Measurements from ENCODE around the gene BAG3. TPM values are rescaled to one million over a fixed set of nuclear protein-coding genes. Genes with fewer than 3 reads are reported as not detected.

The BAG3 gene
- total and polyA plus RNA-seq, 2 of the 8 experiments (the other 6 are each of a cell fraction or from before 2014, with no cell fraction given): 3.5 to 13.3 TPM

- peaks cover 0 to 3% of the 10 kb centered on the region in 2 experiments for H4K20me1 ChIP-seq (replicated peaks in 1 of 2; ENCODE audit: control insufficient read depth in 1 of 2, insufficient read depth in 2 of 2, low read length in 2 of 2)
- no peak overlapping the region for H3K9ac ChIP-seq (replicated peaks in 1 of 4; ENCODE audit: extremely low read depth in 1 of 4, low read depth in 3 of 4, low read length in 3 of 4)
- H2BK15ac ChIP-seq (ENCODE audit: low read length): no peak overlapping the region
- peaks cover 0 to 11% (median 6%) of the 10 kb centered on the region in 4 experiments; a peak in 3 of 7 replicates for H3K4me1 ChIP-seq (replicated peaks in 1 of 4; ENCODE audit: control insufficient read depth in 3 of 4, insufficient read depth in 4 of 4, low read length in 3 of 4)
- DNase-seq (ENCODE audit: low read depth in 1 of 2, low spot score in 2 of 2) (no peak), FAIRE-seq (no peak)
- POLR2A ChIA-PET (ENCODE audit: partially characterized antibody): interaction anchor here (0.7 to 0.9 kb wide), 2 partner anchors 7 to 60 kb away, joined by 3 read pairs; partner anchors contain the start of gene TIAL1
- no peak overlapping the region for H3K4me2 ChIP-seq (ENCODE audit: insufficient read depth in 1 of 2, low read depth in 2 of 2, low read length in 2 of 2)
- H4K8ac ChIP-seq (ENCODE audit: extremely low read depth, insufficient read depth, low read length): no peak overlapping the region
- H3K36me3 ChIP-seq (ENCODE audit: control insufficient read depth in 2 of 4, insufficient read depth in 4 of 4, low read length in 3 of 4): no peaks in the 10 kb centered on the region
- H3K23me2 ChIP-seq (ENCODE audit: low read depth, low read length): peaks cover 4% of the 10 kb centered on the region; the same call in 1 of the 2 replicates
- H3K27me3 ChIP-seq (replicated peaks in 1 of 4; ENCODE audit: control insufficient read depth in 3 of 4, extremely low read depth in 1 of 4, insufficient read depth in 3 of 4, low read length in 3 of 4): peaks cover 0 to 2% (median 0%) of the 10 kb centered on the region in 4 experiments; a peak in 2 of 7 replicates
- H2BK5ac ChIP-seq (ENCODE audit: low read depth, low read length): no peak overlapping the region
- TF ChIP-seq GTF2F1 (IDR thresholded peaks at IDR 0.05; ENCODE audit: borderline replicate concordance, low read depth, low read length) (no peak), POU5F1 (IDR thresholded peaks at IDR 0.05; ENCODE audit: low read depth, low read length) (no peak), JUND (IDR thresholded peaks at IDR 0.05; ENCODE audit: low read length) (no peak), POLR2AphosphoS5 (IDR thresholded peaks at IDR 0.05; ENCODE audit: low read depth, low read length) (no peak), SP1 (IDR thresholded peaks at IDR 0.05; ENCODE audit: low read depth, low read length) (no peak), RBBP5 (IDR thresholded peaks at IDR 0.05; ENCODE audit: borderline replicate concordance, low read depth, low read length) (no peak), BRCA1 (IDR thresholded peaks at IDR 0.05; ENCODE audit: low read depth, low read length) (no peak)
- H2AFZ ChIP-seq (ENCODE audit: low read length): no peak overlapping the region
- H4K5ac ChIP-seq (ENCODE audit: insufficient read length, low read depth, low read length): no peak overlapping the region
- H2BK12ac ChIP-seq (ENCODE audit: low read depth, low read length): no peak overlapping the region
- H3K79me2 ChIP-seq (ENCODE audit: control insufficient read depth in 1 of 2, insufficient read depth in 2 of 2, low read length in 2 of 2): peaks cover 0 to 14% of the 10 kb centered on the region in 2 experiments; a peak in 2 of 4 replicates
- no peak overlapping the region for H3K14ac ChIP-seq (ENCODE audit: insufficient read length)
- 90% methylated on average over 2 of the region's 2 CpGs; no CpG with 5 or more reads in 1 of the 2 experiments for WGBS, 2 experiments (ENCODE audit: extremely low coverage in 1 of 2, insufficient coverage in 1 of 2, insufficient read length in 1 of 2, insufficient replicate concordance in 2 of 2, low coverage in 1 of 2, low lambda C conversion rate in 2 of 2, missing lambda C conversion rate in 1 of 2)
- no peak overlapping the region for H3K18ac ChIP-seq (ENCODE audit: extremely low read depth, low read length)
- CTCF ChIA-PET (ENCODE audit: partially characterized antibody): interaction anchor here (0.9 to 2.7 kb wide), 6 partner anchors 13 to 74 kb away, joined by 3 to 11 read pairs (median 7); no protein-coding TSS in a partner anchor
- peaks cover 0 to 3% of the 10 kb centered on the region in 2 experiments; a peak in 1 of 4 replicates for H3K9me3 ChIP-seq (ENCODE audit: insufficient read depth in 2 of 2, low read depth in 1 of 2, low read length in 1 of 2)
- H3K4me3 ChIP-seq (ENCODE audit: extremely low read depth in 1 of 4, insufficient read depth in 2 of 4, low read depth in 3 of 4, low read length in 4 of 4): no peak overlapping the region
- H2BK120ac ChIP-seq (replicated peaks; ENCODE audit: low read depth, low read length): no peak overlapping the region
- peaks cover 2% of the 10 kb centered on the region for H3K79me1 ChIP-seq (ENCODE audit: low read depth, low read length)
- H3K27ac ChIP-seq (ENCODE audit: low read depth, low read length): no peak overlapping the region
- no peak overlapping the region for H3K56ac ChIP-seq (replicated peaks; ENCODE audit: insufficient read length, low read depth, low read length)
- H3K23ac ChIP-seq (ENCODE audit: insufficient read length): no peak overlapping the region
- no peak overlapping the region for H2BK20ac ChIP-seq (ENCODE audit: low read length)
- H2AK5ac ChIP-seq (ENCODE audit: low read depth, low read length): no peak overlapping the region
- no peak overlapping the region for H3K4ac ChIP-seq (replicated peaks; ENCODE audit: insufficient read length, low read depth, low read length)
- no peak overlapping the region for H4K91ac ChIP-seq (replicated peaks; ENCODE audit: insufficient read length, low read length)
These were observed 5.6 kb downstream of the BAG3 start for GRCh38 chr10:119656760-119657159.

Measured in H1 (cell line).